ENCODE results near the gene GRPEL2. TPM values are rescaled to one million over a fixed set of nuclear protein-coding genes. Genes with fewer than 3 reads are reported as not detected.

GRPEL2 gene
- total and polyA plus RNA-seq, 2 of the 8 experiments (the other 6 are each of a cell fraction or from before 2014, with no cell fraction given): 11.2 to 52.2 TPM

DNA sequence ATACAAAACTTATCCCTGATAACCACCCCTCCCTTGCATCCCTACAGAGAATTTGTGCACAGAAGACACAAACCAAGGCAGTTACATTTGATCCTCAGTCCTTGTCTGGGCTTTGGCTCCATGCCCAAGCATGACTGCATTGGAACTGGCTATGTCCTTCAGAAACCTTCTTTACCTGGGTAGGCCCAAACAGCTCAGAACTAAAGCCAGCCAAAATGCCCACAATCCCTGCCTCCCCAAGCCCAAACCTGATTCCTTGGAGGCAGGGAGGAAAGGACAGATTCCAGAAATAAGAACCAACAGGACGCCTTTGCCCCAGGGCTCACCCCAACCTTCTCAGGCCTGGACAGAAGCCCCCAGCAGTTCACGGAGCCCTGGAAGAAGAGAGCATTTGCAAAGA is 25.6 kb downstream of the GRPEL2 start:
- H4K5ac ChIP-seq (ENCODE audit: insufficient read length, low read depth, low read length): no peak overlapping the region
- no peak overlapping the region for H4K8ac ChIP-seq (ENCODE audit: extremely low read depth, insufficient read depth, low read length)
- H2AK5ac ChIP-seq (ENCODE audit: low read depth, low read length): no peak overlapping the region
- H3K23ac ChIP-seq (ENCODE audit: insufficient read length): no peak overlapping the region
- H3K79me1 ChIP-seq (ENCODE audit: low read depth, low read length): no peaks in the 10 kb centered on the region
- H3K27ac ChIP-seq (ENCODE audit: low read depth, low read length): no peak overlapping the region
- H3K4ac ChIP-seq (replicated peaks; ENCODE audit: insufficient read length, low read depth, low read length): no peak overlapping the region
- no peak overlapping the region for H2AFZ ChIP-seq (ENCODE audit: low read length)
- no peak overlapping the region for H2BK20ac ChIP-seq (ENCODE audit: low read length)
- DNase-seq (ENCODE audit: low read depth in 1 of 2, low spot score in 2 of 2) (no peak), FAIRE-seq (no peak)
- H3K36me3 ChIP-seq (ENCODE audit: control insufficient read depth in 2 of 4, insufficient read depth in 4 of 4, low read length in 3 of 4): no peaks in the 10 kb centered on the region
- H2BK5ac ChIP-seq (ENCODE audit: low read depth, low read length): no peak overlapping the region
- no peaks in the 10 kb centered on the region for H3K27me3 ChIP-seq (replicated peaks in 1 of 4; ENCODE audit: control insufficient read depth in 3 of 4, extremely low read depth in 1 of 4, insufficient read depth in 3 of 4, low read length in 3 of 4)
- H2BK15ac ChIP-seq (ENCODE audit: low read length): no peak overlapping the region
- no peak overlapping the region for H3K9ac ChIP-seq (replicated peaks in 1 of 4; ENCODE audit: extremely low read depth in 1 of 4, low read depth in 3 of 4, low read length in 3 of 4)
- no peaks in the 10 kb centered on the region for H4K20me1 ChIP-seq (replicated peaks in 1 of 2; ENCODE audit: control insufficient read depth in 1 of 2, insufficient read depth in 2 of 2, low read length in 2 of 2)
- no peak overlapping the region for H3K4me3 ChIP-seq (ENCODE audit: extremely low read depth in 1 of 4, insufficient read depth in 2 of 4, low read depth in 3 of 4, low read length in 4 of 4)
- 76% methylated on average over 2 of the region's 2 CpGs; no CpG with 5 or more reads in 1 of the 2 experiments for WGBS, 2 experiments (ENCODE audit: extremely low coverage in 1 of 2, insufficient coverage in 1 of 2, insufficient read length in 1 of 2, insufficient replicate concordance in 2 of 2, low coverage in 1 of 2, low lambda C conversion rate in 2 of 2, missing lambda C conversion rate in 1 of 2)
- no peak overlapping the region for H2BK120ac ChIP-seq (replicated peaks; ENCODE audit: low read depth, low read length)
- H3K79me2 ChIP-seq (ENCODE audit: control insufficient read depth in 1 of 2, insufficient read depth in 2 of 2, low read length in 2 of 2): no peaks in the 10 kb centered on the region
- CTCF ChIA-PET (ENCODE audit: partially characterized antibody): interaction anchor here (0.9 to 46.1 kb wide), 23 partner anchors 9 to 200 kb away, joined by 3 to 1310 read pairs (median 9); partner anchors contain the start of genes IL17B and PCYOX1L
- no peak overlapping the region for H3K14ac ChIP-seq (ENCODE audit: insufficient read length)
- H3K56ac ChIP-seq (replicated peaks; ENCODE audit: insufficient read length, low read depth, low read length): no peak overlapping the region
- no peak overlapping the region for H3K4me2 ChIP-seq (ENCODE audit: insufficient read depth in 1 of 2, low read depth in 2 of 2, low read length in 2 of 2)
- no peak overlapping the region for H3K18ac ChIP-seq (ENCODE audit: extremely low read depth, low read length)
- H2BK12ac ChIP-seq (ENCODE audit: low read depth, low read length): no peak overlapping the region
- peaks cover 0 to 3% (median 1%) of the 10 kb centered on the region in 4 experiments; a peak in 5 of 7 replicates for H3K4me1 ChIP-seq (replicated peaks in 1 of 4; ENCODE audit: control insufficient read depth in 3 of 4, insufficient read depth in 4 of 4, low read length in 3 of 4)
- H3K9me3 ChIP-seq (ENCODE audit: insufficient read depth in 2 of 2, low read depth in 1 of 2, low read length in 1 of 2): no peaks in the 10 kb centered on the region
- no peaks in the 10 kb centered on the region for H3K23me2 ChIP-seq (ENCODE audit: low read depth, low read length)
- POLR2A ChIA-PET (ENCODE audit: partially characterized antibody): interaction anchor here (0.6 to 1.6 kb wide), 4 partner anchors 23 to 440 kb away, joined by 3 to 5 read pairs (median 3); no protein-coding TSS in a partner anchor
- no peak overlapping the region for H4K91ac ChIP-seq (replicated peaks; ENCODE audit: insufficient read length, low read length)
- TF ChIP-seq MAFK (IDR thresholded peaks at IDR 0.05; ENCODE audit: low read depth, low read length): no peak
- no peak for TF ChIP-seq POLR2AphosphoS5 (IDR thresholded peaks at IDR 0.05; ENCODE audit: low read depth, low read length)
- no peak for TF ChIP-seq NANOG (IDR thresholded peaks at IDR 0.05; ENCODE audit: insufficient read depth, low read depth, low read length, poor library complexity, severe bottlenecking)
- TF ChIP-seq JUND (IDR thresholded peaks at IDR 0.05; ENCODE audit: low read length): no peak
- no peak for TF ChIP-seq POLR2A (IDR thresholded peaks at IDR 0.05; ENCODE audit: control extremely low read depth in 1 of 2, low read depth in 2 of 2, low read length in 2 of 2)
- no peak for TF ChIP-seq GABPA (IDR thresholded peaks at IDR 0.05; ENCODE audit: borderline replicate concordance, insufficient read depth, low read length)
- TF ChIP-seq TBP (IDR thresholded peaks at IDR 0.05; ENCODE audit: low read depth, low read length): no peak
- no peak for TF ChIP-seq CHD2 (IDR thresholded peaks at IDR 0.05; ENCODE audit: low read length)
- TF ChIP-seq HDAC2 (IDR thresholded peaks at IDR 0.05; ENCODE audit: borderline replicate concordance in 1 of 2, low read depth in 2 of 2, low read length in 2 of 2): no peak
- TF ChIP-seq RXRA (IDR thresholded peaks at IDR 0.05; ENCODE audit: insufficient read depth, low read depth, low read length): no peak
- TF ChIP-seq CTBP2 (IDR thresholded peaks at IDR 0.05; ENCODE audit: borderline replicate concordance, insufficient read depth, insufficient read length, low read length): no peak
- TF ChIP-seq BCL11A (IDR thresholded peaks at IDR 0.05; ENCODE audit: low read depth in 2 of 2, low read length in 2 of 2): no peak
- TF ChIP-seq EP300 (IDR thresholded peaks at IDR 0.05; ENCODE audit: borderline replicate concordance in 1 of 2, low read depth in 2 of 2, low read length in 2 of 2): no peak

Measured in H1 (cell line).